ENCODE data around the gene NEMP1. TPM values are rescaled to one million over a fixed set of nuclear protein-coding genes. Genes with fewer than 3 reads are reported as not detected.
"Not testable (repeated sequence)": the region's sequence is repeated elsewhere in the genome, so short reads cannot be mapped to it uniquely, and the experiment has no call there.

Gene NEMP1
- total RNA-seq, 1 donor from 2014 or later: 77.0 TPM

DNA sequence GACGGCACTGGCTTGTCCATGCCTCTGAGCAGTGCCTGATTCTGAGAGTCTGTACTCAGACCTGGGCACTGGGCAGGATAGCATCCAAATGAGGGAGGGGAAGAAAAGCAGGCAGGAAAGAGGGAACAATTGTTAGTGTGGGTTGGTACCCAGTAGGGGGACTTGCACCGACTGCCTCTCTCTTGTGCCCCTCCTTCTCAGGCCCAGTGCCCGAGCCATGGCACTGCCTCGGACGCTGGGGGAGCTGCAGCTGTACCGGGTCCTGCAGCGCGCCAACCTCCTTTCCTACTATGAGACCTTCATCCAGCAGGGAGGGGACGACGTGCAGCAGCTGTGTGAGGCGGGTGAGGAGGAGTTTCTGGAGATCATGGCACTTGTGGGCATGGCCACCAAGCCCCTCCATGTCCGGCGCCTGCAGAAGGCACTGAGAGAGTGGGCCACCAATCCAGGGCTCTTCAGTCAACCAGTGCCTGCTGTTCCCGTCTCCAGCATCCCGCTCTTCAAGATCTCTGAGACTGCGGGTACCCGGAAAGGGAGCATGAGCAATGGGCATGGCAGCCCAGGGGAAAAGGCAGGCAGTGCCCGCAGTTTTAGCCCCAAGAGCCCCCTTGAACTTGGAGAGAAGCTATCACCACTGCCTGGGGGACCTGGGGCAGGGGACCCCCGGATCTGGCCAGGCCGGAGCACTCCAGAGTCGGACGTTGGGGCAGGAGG, 12.5 kb upstream of the NEMP1 start:
- DNase-seq: no peak
- Mint-ChIP-seq H3K9me3 (no peaks in the 10 kb centered on the region), H3K27ac (peak overlapping the region; percentile 30), H3K27me3 (no peaks in the 10 kb centered on the region), H3K4me1 (peaks cover 68% of the 10 kb centered on the region), H3K4me3 (peak overlapping the region; percentile 96), H3K36me3 (ENCODE audit: low read depth) (peaks cover 55% of the 10 kb centered on the region)
- intact Hi-C loops (cut with micrococcal nuclease): no loop called here

- Mint-ChIP-seq H3K9me3 (no peaks in the 10 kb centered on the region), H3K4me3 (peak overlapping the region; percentile 96), H3K36me3 (ENCODE audit: low read depth) (peaks cover 50% of the 10 kb centered on the region), H3K27ac (peak overlapping the region; percentile 30), H3K4me1 (peaks cover 68% of the 10 kb centered on the region), H3K27me3 (no peaks in the 10 kb centered on the region)
- no peak for DNase-seq
- intact Hi-C loops (cut with micrococcal nuclease): no loop called here
These were observed 11.9 kb upstream of the NEMP1 start for GRCh38 chr12:57090490-57090889.

DNA sequence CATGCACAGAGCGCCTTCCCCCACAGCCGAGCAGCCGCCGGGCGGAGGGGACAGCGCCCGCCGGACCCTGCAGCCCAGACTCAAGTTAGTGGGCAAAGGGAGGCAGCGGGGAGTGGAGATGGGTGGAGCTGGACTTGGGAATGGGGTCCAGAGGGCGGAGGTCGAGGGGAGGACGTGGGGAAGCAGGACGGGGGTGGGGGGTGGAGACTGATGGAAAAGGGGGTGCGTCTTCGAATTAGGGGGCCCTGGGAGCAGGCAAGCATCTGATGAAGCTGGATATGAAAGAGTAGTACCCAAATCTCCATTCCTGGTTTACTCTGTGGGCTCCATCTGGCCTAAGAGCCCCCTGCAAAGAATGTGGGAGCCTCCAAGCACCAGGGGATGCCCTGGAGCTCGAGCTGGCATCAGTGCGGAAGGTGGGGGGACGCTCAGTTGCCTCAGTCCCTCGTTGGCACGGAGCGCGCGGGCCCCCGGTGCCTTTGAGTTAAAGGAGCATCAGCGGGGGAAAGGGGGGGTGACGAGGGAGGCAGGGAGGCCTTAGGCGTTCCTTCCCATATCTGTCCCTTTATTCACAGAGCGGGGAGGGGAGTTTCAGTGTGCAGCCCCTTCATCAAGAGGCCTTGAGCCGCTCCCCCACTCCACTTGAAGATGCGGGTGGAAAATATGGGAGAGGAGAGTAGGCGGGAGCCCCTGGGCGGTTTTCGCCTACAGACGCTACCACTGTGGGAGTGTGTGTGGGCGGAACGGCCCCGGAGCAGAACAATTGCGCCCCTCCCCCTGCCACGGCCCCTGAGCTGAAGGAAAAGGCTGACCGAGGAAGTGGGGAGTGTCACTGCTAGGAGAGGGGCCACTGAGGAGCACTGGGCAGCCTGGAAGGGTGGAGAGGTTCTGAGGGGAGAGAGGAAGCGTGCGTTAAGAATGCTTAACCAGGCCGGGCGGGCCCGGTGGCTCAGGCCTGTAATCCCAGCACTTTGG, 11.0 kb upstream of the NEMP1 start:
- Mint-ChIP-seq H3K36me3 (ENCODE audit: low read depth) (peaks cover 44% of the 10 kb centered on the region), H3K4me3 (peak overlapping the region; percentile 96), H3K27me3 (no peaks in the 10 kb centered on the region), H3K9me3 (no peaks in the 10 kb centered on the region), H3K4me1 (peaks cover 71% of the 10 kb centered on the region), H3K27ac (peak overlapping the region; percentile 89)
- intact Hi-C loops (cut with micrococcal nuclease): loop anchor here (5.0 kb wide), 1 partner anchor 452 kb away; no protein-coding TSS in a partner anchor
- DNase-seq: peak; percentile 88

DNA sequence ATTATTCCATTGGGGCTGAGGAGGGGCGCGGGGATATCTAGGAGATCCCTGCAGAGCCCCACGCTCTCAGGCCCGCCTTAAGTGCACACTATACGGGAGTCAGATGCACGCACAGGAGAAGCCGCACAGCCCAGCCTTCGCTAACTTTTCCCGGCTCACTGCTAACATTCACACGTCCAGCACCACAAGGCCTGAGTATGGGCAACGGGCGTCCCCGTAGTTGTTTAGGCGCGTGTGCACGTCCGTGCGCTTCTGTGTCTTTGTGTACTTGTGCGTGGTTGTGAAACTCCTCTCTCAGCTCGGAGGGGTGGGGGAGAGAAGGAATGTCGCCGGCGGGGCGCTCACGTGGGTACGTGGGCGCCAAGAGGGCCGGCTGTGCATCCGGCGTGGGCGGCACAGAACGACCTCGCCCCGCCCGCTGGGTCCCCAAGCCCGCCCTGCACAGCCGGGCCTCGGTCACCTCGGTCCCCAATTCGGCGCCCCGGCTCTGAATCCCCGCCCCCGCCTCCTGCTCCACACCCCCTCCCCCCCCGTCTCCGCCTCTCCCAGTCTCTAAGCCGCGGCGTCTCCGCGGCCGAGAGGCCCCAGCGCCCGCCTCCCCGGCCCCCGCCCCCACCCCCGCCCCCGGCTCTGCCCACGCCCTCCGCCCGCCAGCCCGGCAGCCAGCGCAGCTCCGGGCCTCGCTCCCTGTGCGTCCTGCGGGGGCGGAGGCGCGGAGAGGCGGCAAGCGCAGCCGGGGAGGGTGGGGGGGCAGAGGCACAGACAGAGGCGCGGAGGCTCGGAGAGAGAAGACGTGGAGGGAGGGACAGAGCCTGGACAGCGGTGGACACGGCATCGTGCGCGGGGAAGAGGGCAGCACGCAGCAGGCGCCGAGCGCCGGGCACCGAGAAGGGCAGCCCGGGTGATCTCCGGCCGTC, 10.0 kb upstream of the NEMP1 start, which contains the start of gene NAB2:
Gene NAB2 (plus strand): TSS at position 761 of the 917 bp plus-strand sequence. CDS start 158 bp downstream, outside the sequence.
- peak; percentile 98 for DNase-seq
- no peaks in the 10 kb centered on the region for H3K9me3 Mint-ChIP-seq
- no peaks in the 10 kb centered on the region for H3K27me3 Mint-ChIP-seq
- peak within 1 kb of the TSS; percentile 97 for H3K27ac Mint-ChIP-seq
- intact Hi-C loops (cut with micrococcal nuclease): loop anchor here (1.0 to 5.0 kb wide), 4 partner anchors 19 to 451 kb away; no protein-coding TSS in a partner anchor
- peaks cover 39% of the 10 kb centered on the region for H3K36me3 Mint-ChIP-seq (ENCODE audit: low read depth)
- peaks cover 68% of the 10 kb centered on the region for H3K4me1 Mint-ChIP-seq
- peak within 1 kb of the TSS; percentile 96 for H3K4me3 Mint-ChIP-seq

DNA sequence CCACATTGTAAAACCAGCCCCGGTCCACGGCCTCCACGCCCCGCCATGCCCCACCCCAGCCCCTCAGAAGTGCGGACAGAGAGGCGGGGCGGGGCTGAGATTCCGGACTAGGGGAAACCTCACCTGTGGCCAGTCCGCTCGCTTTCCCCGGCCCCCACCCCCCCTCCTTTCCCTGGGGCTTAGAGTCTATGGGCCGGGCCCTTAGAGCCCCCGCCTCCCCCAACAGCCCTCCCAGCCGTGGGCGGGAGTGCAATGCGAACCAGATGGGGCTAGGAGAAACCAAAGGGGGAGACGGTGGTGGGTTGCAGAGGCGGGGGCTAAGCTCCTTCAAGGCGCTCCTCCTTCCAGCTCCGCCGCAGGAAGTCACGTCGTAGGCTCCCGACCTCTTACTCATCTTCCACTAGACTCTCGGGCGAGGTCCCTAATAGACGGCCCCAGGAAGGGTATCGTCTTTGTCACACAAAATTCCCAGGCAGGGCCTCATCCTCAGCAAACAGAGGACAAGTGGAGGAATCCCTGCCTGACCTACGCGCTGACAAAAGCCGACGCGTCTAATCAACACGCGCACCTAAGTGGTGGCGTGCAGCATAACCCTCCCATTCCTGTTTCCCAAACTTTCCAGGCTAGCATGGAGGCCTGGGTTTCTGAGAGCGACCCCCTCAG, 9.2 kb upstream of the NEMP1 start:
- DNase-seq: peak; percentile 90
- Mint-ChIP-seq H3K27me3 (no peaks in the 10 kb centered on the region), H3K4me1 (peaks cover 65% of the 10 kb centered on the region), H3K9me3 (no peaks in the 10 kb centered on the region), H3K4me3 (peak overlapping the region; percentile 87), H3K36me3 (ENCODE audit: low read depth) (peaks cover 32% of the 10 kb centered on the region), H3K27ac (peak overlapping the region; percentile 97)
- intact Hi-C loops (cut with micrococcal nuclease): loop anchor here (1.0 to 5.0 kb wide), 6 partner anchors 9 to 451 kb away; partner anchors contain the start of gene PTGES3

GRCh38 chr12:57087010-57087690, 8.6 kb upstream of the NEMP1 start:
- Mint-ChIP-seq H3K4me1 (peaks cover 60% of the 10 kb centered on the region), H3K36me3 (ENCODE audit: low read depth) (peaks cover 25% of the 10 kb centered on the region), H3K27me3 (no peaks in the 10 kb centered on the region), H3K27ac (peak overlapping the region; percentile 97), H3K4me3 (peak overlapping the region; percentile 87), H3K9me3 (no peaks in the 10 kb centered on the region)
- intact Hi-C loops (cut with micrococcal nuclease): loop anchor here (1.0 to 5.0 kb wide), 3 partner anchors 8 to 450 kb away; partner anchors contain the start of gene PTGES3
- peak; percentile 94 for DNase-seq

GRCh38 chr12:57086493-57087009, 8.0 kb upstream of the NEMP1 start:
- Mint-ChIP-seq H3K27ac (peak overlapping the region; percentile 97), H3K4me1 (peaks cover 54% of the 10 kb centered on the region), H3K36me3 (ENCODE audit: low read depth) (peaks cover 19% of the 10 kb centered on the region), H3K4me3 (peak overlapping the region; percentile 87), H3K9me3 (no peaks in the 10 kb centered on the region), H3K27me3 (no peaks in the 10 kb centered on the region)
- peak; percentile 77 for DNase-seq
- intact Hi-C loops (cut with micrococcal nuclease): loop anchor here (1.0 to 5.0 kb wide), 3 partner anchors 7 to 449 kb away; partner anchors contain the start of gene PTGES3

DNA sequence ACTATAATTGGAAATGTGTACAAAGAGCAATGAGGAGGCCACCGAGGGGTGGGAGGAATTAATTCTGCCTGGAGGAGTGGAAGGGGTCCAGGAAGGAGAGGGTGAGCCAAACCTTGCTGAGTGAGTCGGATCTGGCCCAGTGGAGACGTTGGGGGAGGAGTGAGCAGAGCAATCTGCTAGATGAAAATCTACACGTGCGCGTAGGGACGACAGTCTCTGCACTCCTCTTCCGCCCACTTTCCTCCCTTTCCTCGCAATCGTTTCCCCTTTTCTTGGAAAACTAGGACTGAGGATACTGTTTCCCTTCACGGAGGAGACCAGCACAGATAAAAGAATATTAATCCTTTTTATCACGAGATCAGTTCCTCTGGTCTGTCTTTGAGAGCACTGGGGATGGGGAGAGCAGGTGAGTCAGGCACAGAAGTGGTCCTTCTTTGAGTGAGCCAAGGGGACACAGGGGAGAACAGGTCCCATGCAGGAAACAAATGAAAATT, 7.5 kb upstream of the NEMP1 start:
- Mint-ChIP-seq H3K27ac (peak overlapping the region; percentile 97), H3K36me3 (ENCODE audit: low read depth) (peaks cover 15% of the 10 kb centered on the region), H3K9me3 (no peaks in the 10 kb centered on the region), H3K4me3 (peak overlapping the region; percentile 87), H3K27me3 (no peaks in the 10 kb centered on the region), H3K4me1 (peaks cover 52% of the 10 kb centered on the region)
- peak; percentile 78 for DNase-seq
- intact Hi-C loops (cut with micrococcal nuclease): loop anchor here (2.0 to 5.0 kb wide), 2 partner anchors 397 to 449 kb away; partner anchors contain the start of gene PTGES3

- no peaks in the 10 kb centered on the region for H3K9me3 Mint-ChIP-seq
- peaks cover 31% of the 10 kb centered on the region for H3K4me1 Mint-ChIP-seq
- no peak overlapping the region for H3K4me3 Mint-ChIP-seq
- no peak for DNase-seq
- no peak overlapping the region for H3K27ac Mint-ChIP-seq
- intact Hi-C loops (cut with micrococcal nuclease): no loop called here
- peaks cover 14% of the 10 kb centered on the region for H3K36me3 Mint-ChIP-seq (ENCODE audit: low read depth)
- H3K27me3 Mint-ChIP-seq: no peaks in the 10 kb centered on the region
These were observed 2.3 kb upstream of the NEMP1 start for GRCh38 chr12:57080855-57081254.

DNA sequence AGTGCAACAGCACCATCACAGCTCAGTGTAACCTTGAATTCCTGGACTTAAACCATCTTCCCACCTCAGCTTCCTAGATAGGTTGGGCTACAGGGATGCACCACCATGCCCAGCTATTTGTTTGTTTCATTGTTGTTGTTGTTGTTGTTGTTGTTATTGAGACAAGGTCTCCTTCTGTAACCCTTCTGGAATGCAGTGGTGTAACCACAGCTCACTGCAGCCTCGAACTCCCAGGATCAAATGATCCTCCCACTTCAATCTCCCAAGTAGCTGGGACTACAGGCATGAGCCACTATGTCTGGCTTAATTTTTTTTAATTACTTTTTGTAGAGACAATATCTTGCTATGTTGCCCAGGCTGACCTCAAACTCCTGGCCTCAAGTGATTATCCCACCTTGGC, 1.2 kb upstream of the NEMP1 start:
- no peak for DNase-seq
- Mint-ChIP-seq H3K27me3 (no peaks in the 10 kb centered on the region), H3K27ac (peak overlapping the region; percentile 99), H3K4me1 (peaks cover 20% of the 10 kb centered on the region), H3K9me3 (no peaks in the 10 kb centered on the region), H3K4me3 (peak overlapping the region; percentile 100), H3K36me3 (ENCODE audit: low read depth) (peaks cover 15% of the 10 kb centered on the region)
- intact Hi-C loops (cut with micrococcal nuclease): loop anchor here (1.0 to 2.0 kb wide), 2 partner anchors 7 to 13 kb away; no protein-coding TSS in a partner anchor

GRCh38 chr12:57073566-57074450, 4.8 kb downstream of the NEMP1 start:
- H3K27me3 Mint-ChIP-seq; intact Hi-C loops (cut with micrococcal nuclease); H3K9me3 Mint-ChIP-seq; H3K4me3 Mint-ChIP-seq; DNase-seq: not testable (repeated sequence)
- Mint-ChIP-seq H3K27ac (peak overlapping the region; percentile 45), H3K36me3 (ENCODE audit: low read depth) (peaks cover 46% of the 10 kb centered on the region), H3K4me1 (peaks cover 30% of the 10 kb centered on the region)

Data from activated CD4-positive, alpha-beta T cell treated with anti-CD3 and anti-CD28 coated beads, Interleukin-2, amount 10 ng/mL, durations not matched to agents 24 days and 14 days (primary cell).